A549 (cell line): ENCODE data around the gene LYZL1. TPM values are rescaled to one million over a fixed set of nuclear protein-coding genes. Genes with fewer than 3 reads are reported as not detected.
A peak's percentile ranks its signal among the peaks of the same experiment; 100 is the strongest.
"Not testable (repeated sequence)": the region's sequence is repeated elsewhere in the genome, so short reads cannot be mapped to it uniquely, and the experiment has no call there.

Experiments used
- ATAC-seq, 2 experiments: fragments of 200-7000 bp in 1 of 2; fragments of >200 bp in 1 of 2; cut with Nextera tagmentation in 1 of 2; cut with Tn5 transposase in 1 of 2; 3 replicates each; pipeline versions ENCODE4 v1.8.0 to v1.9.1; 2018 to 2020; ENCODE audit warnings: mild to moderate bottlenecking in 1 of 2, moderate library complexity in 1 of 2
- CTCF ChIA-PET: fragments of 300-600 bp; sonication (Branson Sonifier 250); formaldehyde crosslinking; extraction: SDS; loops from one replicate; lab custom pipeline; 2021; ENCODE audit warnings: antibody characterized with exemption, inconsistent platforms; lab: Yijun Ruan, JAX
- POLR2A ChIA-PET: fragments of 350-600 bp; formaldehyde crosslinking; extraction: SDS; loops from one replicate; lab custom pipeline; 2021; ENCODE audit warnings: antibody characterized with exemption, inconsistent platforms; lab: Yijun Ruan, JAX
- DNase-seq, 2 experiments: peaks; one replicate each; pipeline versions ENCODE4 v3.0.0 to v3.0.0-alpha.2; 2011 to 2016; ENCODE audit warnings: low read depth in 1 of 2, low spot score in 1 of 2
- FAIRE-seq: peaks from 2 replicates; lab custom pipeline; 2011; peaks lifted over from hg19 to GRCh38; lab: Jason Lieb, UNC
- H3K27ac ChIP-seq, 2 experiments: fragments of >200 bp; sonication (Bioruptor Twin); formaldehyde crosslinking; 3 replicates each; pipeline ENCODE4 v1.5.1; 2016 to 2017
- H3K4me1 ChIP-seq: fragments of >200 bp; sonication (Bioruptor Twin); formaldehyde crosslinking; 3 replicates; pipeline ENCODE4 v1.6.1; 2016
- H3K4me2 ChIP-seq: fragments of >200 bp; sonication (Bioruptor Twin); formaldehyde crosslinking; 3 replicates; pipeline ENCODE4 v1.6.1; 2016
- H3K4me3 ChIP-seq: fragments of >200 bp; sonication (Bioruptor Twin); formaldehyde crosslinking; 3 replicates; pipeline ENCODE4 v1.5.1; 2016
- H3K9me3 ChIP-seq: fragments of >200 bp; sonication (Bioruptor Twin); formaldehyde crosslinking; 3 replicates; pipeline ENCODE4 v1.6.1; 2016
- ATOH8 ChIP-seq: fragments of 250-450 bp; sonication (Bioruptor Pico); IDR thresholded peaks from 2 replicates; pipeline ENCODE4 v1.5.0; 2020; ENCODE audit warnings: low read depth, mild to moderate bottlenecking, moderate library complexity
- ESRRA ChIP-seq: fragments of 150-350 bp; IDR thresholded peaks from 2 replicates; pipeline ENCODE4 v1.6.1; 2014; ENCODE audit warnings: mild to moderate bottlenecking, low read length, borderline replicate concordance
- GATA3 ChIP-seq: IDR thresholded peaks from 2 replicates; pipeline ENCODE4 v1.6.1; 2012; ENCODE audit warnings: borderline replicate concordance
- HOXA7 ChIP-seq: fragments of 250-450 bp; sonication (Bioruptor Pico); IDR thresholded peaks from 2 replicates; pipeline ENCODE4 v1.5.0; 2020; ENCODE audit warnings: mild to moderate bottlenecking, moderate library complexity
- JUN ChIP-seq, 2 experiments: fragments of >200 bp; sonication (Bioruptor Twin); formaldehyde crosslinking; IDR thresholded peaks; 2 replicates in 1 of 2; 3 replicates in 1 of 2; pipeline ENCODE4 v1.6.1; 2016 to 2017
- JUNB ChIP-seq: fragments of >200 bp; sonication (Bioruptor Twin); formaldehyde crosslinking; IDR thresholded peaks from 2 replicates; pipeline ENCODE4 v1.6.1; 2016
- KDM1A ChIP-seq: fragments of 200-600 bp; sonication (generic); IDR thresholded peaks from 2 replicates; pipeline ENCODE4 v1.6.1; 2016; ENCODE audit warnings: low read depth, mild to moderate bottlenecking
- MAFK ChIP-seq: fragments of 450-650 bp; IDR thresholded peaks from 2 replicates; pipeline ENCODE4 v1.6.1; 2014; ENCODE audit not compliant: partially characterized antibody
- NR3C1 ChIP-seq: fragments of >200 bp; sonication (Bioruptor Twin); formaldehyde crosslinking; IDR thresholded peaks from 3 replicates; pipeline ENCODE4 v1.6.1; 2017
- RCOR1 ChIP-seq: fragments of 150-350 bp; IDR thresholded peaks from 2 replicates; pipeline ENCODE4 v1.6.1; 2014; ENCODE audit warnings: antibody characterized with exemption, low read length, low read depth
- SMC3 ChIP-seq: fragments of >200 bp; sonication (Bioruptor Twin); formaldehyde crosslinking; IDR thresholded peaks from 3 replicates; pipeline ENCODE4 v1.6.1; 2018; ENCODE audit warnings: inconsistent platforms
- TFCP2L1 ChIP-seq: fragments of 250-450 bp; sonication (Bioruptor Pico); IDR thresholded peaks from 2 replicates; pipeline ENCODE4 v1.5.0; 2021; ENCODE audit warnings: mild to moderate bottlenecking
- ZFP36 ChIP-seq: fragments of 450-650 bp; IDR thresholded peaks from 2 replicates; pipeline ENCODE4 v1.6.1; 2014; ENCODE audit warnings: borderline replicate concordance; ENCODE audit not compliant: partially characterized antibody
- ZNF302 ChIP-seq: fragments of 250-450 bp; sonication (Bioruptor Pico); IDR thresholded peaks from 2 replicates; pipeline ENCODE4 v1.9.0; 2021; ENCODE audit warnings: inconsistent platforms, mild to moderate bottlenecking, moderate library complexity
- WGBS: methylation state at CpG from one replicate; pipeline ENCODE4 v1.1.6; 2017; ENCODE audit errors: missing lambda C conversion rate; 5-methylcytosine and 5-hydroxymethylcytosine counted together
- polyA plus RNA-seq, 4 experiments: library from polyadenylated mRNA; depleted of rRNA in 3 of 4; stranded (reverse); fragments of >200 nt; fragmentation: RNase III in 1 of 4; extraction: RNeasy Plus Mini Kit Qiagen cat#74134 plus additional on column Dnase treatment in 1 of 4; gene quantifications; 2 replicates in 3 of 4; 3 replicates in 1 of 4; pipeline ENCODE4 v1.2.3, GENCODE V29; 2011 to 2017
- TF ChIP-seq, protein P1 (sequence below): fragments of >200 bp; sonication (Bioruptor Twin); formaldehyde crosslinking; IDR thresholded peaks from 2 replicates; pipeline ENCODE4 v1.6.1; 2016
- TF ChIP-seq, protein P2 (sequence below): IDR thresholded peaks from 2 replicates; pipeline ENCODE4 v1.6.1; 2012; ENCODE audit warnings: low read depth, borderline replicate concordance
- TF ChIP-seq, protein P3 (sequence below): IDR thresholded peaks from 2 replicates; pipeline ENCODE4 v1.6.1; 2012

LYZL1 gene
- polyA plus RNA-seq, 2 of the 4 experiments (the other 2 are of a cell fraction) = not detected

GRCh38 chr10:29317027-29317420 lies 28.2 kb downstream of the LYZL1 start:
- POLR2A ChIA-PET = interaction anchor here (0.7 kb wide), 1 partner anchor 648 kb away, joined by 4 read pairs; no protein-coding TSS in a partner anchor
- peaks cover 9% of the 10 kb centered on the region; the same call in 2 of the 3 replicates for H3K9me3 ChIP-seq
- DNase-seq (no peak), ATAC-seq (no peak), FAIRE-seq (no peak)
- TF ChIP-seq JUNB (no peak), MAFK (no peak), RCOR1 (no peak), JUN (IDR thresholded peaks at IDR 0.05) (no peak), HOXA7 (CRISPR knock-in tag) (no peak), SMC3 (no peak), ESRRA (no peak), ZNF302 (no peak), TFCP2L1 (no peak), NR3C1 (no peak), ATOH8 (CRISPR knock-in tag) (no peak), ZFP36 (no peak)
- TF ChIP-seq, protein P1, sequence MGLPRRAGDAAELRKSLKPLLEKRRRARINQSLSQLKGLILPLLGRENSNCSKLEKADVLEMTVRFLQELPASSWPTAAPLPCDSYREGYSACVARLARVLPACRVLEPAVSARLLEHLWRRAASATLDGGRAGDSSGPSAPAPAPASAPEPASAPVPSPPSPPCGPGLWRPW = no peak
- H3K4me3 ChIP-seq = no peak overlapping the region
- H3K4me1 ChIP-seq = peaks cover 57% of the 10 kb centered on the region
- H3K4me2 ChIP-seq = peak overlapping the region; percentile 80; the same call in 2 of the 3 replicates
- WGBS = 83% methylated on average over 2 of the region's 2 CpGs
- peak overlapping the region; percentile 10 to 82; a peak in 5 of 6 replicates for H3K27ac ChIP-seq
- CTCF ChIA-PET = interaction anchor here (1.0 to 3.4 kb wide), 6 partner anchors 9 to 653 kb away, joined by 3 to 24 read pairs (median 4); partner anchors contain the start of gene BAMBI

DNA sequence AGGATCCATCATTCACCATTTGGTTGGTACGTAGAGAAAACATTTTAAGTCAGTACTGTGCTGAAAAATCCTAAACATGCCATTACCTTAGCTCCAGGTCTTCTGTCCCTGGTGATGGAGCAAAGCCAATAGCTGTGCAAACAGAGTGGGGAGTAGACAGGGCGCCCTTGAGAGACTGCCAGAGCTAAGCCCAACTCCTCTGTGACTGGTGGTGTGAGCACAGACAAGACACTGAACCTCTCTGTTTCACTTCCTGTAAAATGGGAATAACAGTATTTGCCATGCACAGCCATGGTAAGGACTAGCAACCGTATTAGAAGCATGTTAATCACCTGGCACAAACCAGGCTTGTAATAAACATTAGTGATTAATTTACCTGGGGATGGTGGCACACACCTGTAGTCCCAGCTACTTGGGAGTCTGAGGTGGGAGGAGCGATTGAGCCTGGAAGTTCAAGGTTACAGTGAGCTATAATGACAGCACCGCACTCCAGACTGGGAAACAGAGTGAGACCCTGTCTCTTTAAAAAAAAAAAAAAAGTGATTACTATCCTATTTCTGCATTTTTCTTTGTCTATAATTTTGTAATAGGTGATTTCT lies 28.7 kb downstream of the LYZL1 start:
- TF ChIP-seq JUN (IDR thresholded peaks at IDR 0.05) = no peak
- TF ChIP-seq, protein P2, sequence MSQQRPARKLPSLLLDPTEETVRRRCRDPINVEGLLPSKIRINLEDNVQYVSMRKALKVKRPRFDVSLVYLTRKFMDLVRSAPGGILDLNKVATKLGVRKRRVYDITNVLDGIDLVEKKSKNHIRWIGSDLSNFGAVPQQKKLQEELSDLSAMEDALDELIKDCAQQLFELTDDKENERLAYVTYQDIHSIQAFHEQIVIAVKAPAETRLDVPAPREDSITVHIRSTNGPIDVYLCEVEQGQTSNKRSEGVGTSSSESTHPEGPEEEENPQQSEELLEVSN = no peak
- peak; percentile 90 for TF ChIP-seq KDM1A
- ChIA-PET POLR2A (interaction anchor here (0.8 kb wide), 1 partner anchor 212 kb away, joined by 3 read pairs; no protein-coding TSS in a partner anchor), CTCF (interaction anchor here (0.6 to 3.4 kb wide), 7 partner anchors 13 to 653 kb away, joined by 3 to 24 read pairs (median 4); partner anchors contain the start of gene BAMBI)
- Histone ChIP-seq H3K9me3 (peaks cover 9% of the 10 kb centered on the region; the same call in 2 of the 3 replicates), H3K27ac (peak overlapping the region; percentile 57 to 82; a peak in 5 of 6 replicates), H3K4me1 (peaks cover 57% of the 10 kb centered on the region), H3K4me2 (peak overlapping the region; percentile 80), H3K4me3 (no peak overlapping the region)
- 59% methylated on average over 5 of the region's 5 CpGs for WGBS
- ATAC-seq (no peak), DNase-seq (no peak), FAIRE-seq (no peak)

DNA sequence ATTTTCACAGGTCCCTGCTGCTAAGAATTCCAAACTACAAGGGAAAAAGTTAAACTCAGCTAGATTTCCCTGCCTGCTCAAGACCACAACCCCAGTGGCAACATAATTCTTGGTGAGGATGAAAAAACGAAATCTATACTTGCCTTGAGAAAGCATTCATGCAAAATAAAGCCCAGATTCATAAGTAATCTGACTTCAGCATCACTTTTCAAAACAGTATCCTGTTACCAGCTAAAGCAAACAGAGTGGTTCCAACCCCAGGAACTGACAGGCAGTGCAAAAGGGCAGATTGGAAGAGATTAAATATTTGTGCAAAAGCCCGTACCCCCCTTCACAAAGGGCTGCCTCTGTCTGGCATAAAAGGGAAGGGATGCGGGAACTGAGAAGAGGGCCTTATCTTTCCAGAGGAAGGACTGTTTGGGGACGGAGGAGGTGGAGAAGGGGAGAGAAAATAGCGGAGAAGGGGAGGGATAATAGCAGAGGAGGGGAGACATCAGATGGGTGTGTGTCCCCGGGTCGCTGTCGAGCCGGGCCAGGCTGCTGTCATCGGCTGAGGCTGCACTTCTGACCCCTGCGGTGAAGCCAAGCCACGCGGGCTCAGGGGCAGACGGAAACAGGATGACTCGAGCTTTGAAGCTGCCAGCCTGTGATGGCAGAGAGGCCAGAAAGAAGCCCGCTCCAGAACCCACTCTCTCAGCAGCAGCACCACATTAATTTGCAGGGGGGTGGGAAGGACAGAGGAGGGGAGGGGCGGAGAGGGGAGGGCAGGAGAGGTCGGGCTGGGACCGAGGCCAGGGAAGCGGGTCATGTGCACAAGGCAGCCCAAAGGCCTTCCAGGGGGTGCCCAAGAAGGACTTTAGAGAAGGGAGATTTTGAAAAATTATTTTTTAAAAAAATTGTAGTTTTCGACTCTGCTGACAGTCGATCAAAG lies 29.5 kb downstream of the LYZL1 start:
- 4% methylated on average over 21 of the region's 22 CpGs for WGBS
- peak; percentile 95 to 97 for ATAC-seq
- POLR2A ChIA-PET = interaction anchor here (0.8 kb wide), 1 partner anchor 213 kb away, joined by 3 read pairs; no protein-coding TSS in a partner anchor
- H3K4me1 ChIP-seq = peaks cover 57% of the 10 kb centered on the region
- peak; percentile 83 for TF ChIP-seq GATA3
- TF ChIP-seq, protein P3, sequence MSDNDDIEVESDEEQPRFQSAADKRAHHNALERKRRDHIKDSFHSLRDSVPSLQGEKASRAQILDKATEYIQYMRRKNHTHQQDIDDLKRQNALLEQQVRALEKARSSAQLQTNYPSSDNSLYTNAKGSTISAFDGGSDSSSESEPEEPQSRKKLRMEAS = peak; percentile 72
- TF ChIP-seq, protein P2 = 0 out of 2 replicates have a peak, but pooled peaks have one; percentile 48
- TF ChIP-seq MAFK = peak; percentile 16
- TF ChIP-seq, all 56 proteins: peak for 4; not testable (repeated sequence) for 52
- FAIRE-seq (peak; percentile 96), DNase-seq (peak in 1 of 2 experiments; percentile 85)
- CTCF ChIA-PET = interaction anchor here (0.6 to 3.4 kb wide), 6 partner anchors 14 to 655 kb away, joined by 3 to 24 read pairs (median 7); no protein-coding TSS in a partner anchor
- Histone ChIP-seq H3K27ac (peak overlapping the region; percentile 57 to 82), H3K4me3 (peak overlapping the region; percentile 22; the same call in 1 of the 3 replicates), H3K4me2 (peak overlapping the region; percentile 80)
- H3K9me3 ChIP-seq = not testable (repeated sequence)
